HL-60/S4 treated with phorbol 12-myristate 13-acetate at 8.2 ng/mL for 4 days and 3 days (cell line): Measurements from ENCODE around the gene KPNB1.

ENCODE experiments used
- in situ Hi-C: fragments of 300-500 bp; cut with MboI; formaldehyde crosslinking; loops from 2 replicates; pipeline ENCODE4 v1.15.0; 2022; ENCODE audit warnings: low sequenced_read_pairs

Gene KPNB1

GRCh38 chr17:47725446-47726111 is 75.9 kb downstream of the KPNB1 start:
- in situ Hi-C loops: no loop called here

- in situ Hi-C loops: no loop called here
These were observed 77.3 kb downstream of the KPNB1 start for GRCh38 chr17:47726796-47727703.

DNA sequence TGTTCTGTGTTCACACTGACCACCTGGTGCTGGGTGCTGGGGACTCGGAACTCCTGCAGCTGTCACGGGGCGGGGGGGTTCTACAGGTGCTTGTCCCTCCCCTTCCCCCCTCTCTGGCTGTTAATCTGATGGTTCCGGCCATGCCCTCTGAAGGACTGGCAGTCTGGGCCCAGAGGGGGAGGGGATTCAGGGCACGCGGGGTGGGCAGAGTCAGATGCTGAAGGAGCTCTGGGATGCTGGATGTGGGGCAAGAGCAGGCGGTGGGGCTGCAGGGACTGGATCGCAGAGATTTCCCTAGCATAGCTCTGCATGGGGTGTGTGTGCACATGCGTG is 78.0 kb downstream of the KPNB1 start:
- in situ Hi-C loops: no loop called here

- in situ Hi-C loops: no loop called here
These were observed 78.6 kb downstream of the KPNB1 start for GRCh38 chr17:47728214-47728877.

GRCh38 chr17:47729476-47729875 is 79.8 kb downstream of the KPNB1 start:
- in situ Hi-C loops: no loop called here

DNA sequence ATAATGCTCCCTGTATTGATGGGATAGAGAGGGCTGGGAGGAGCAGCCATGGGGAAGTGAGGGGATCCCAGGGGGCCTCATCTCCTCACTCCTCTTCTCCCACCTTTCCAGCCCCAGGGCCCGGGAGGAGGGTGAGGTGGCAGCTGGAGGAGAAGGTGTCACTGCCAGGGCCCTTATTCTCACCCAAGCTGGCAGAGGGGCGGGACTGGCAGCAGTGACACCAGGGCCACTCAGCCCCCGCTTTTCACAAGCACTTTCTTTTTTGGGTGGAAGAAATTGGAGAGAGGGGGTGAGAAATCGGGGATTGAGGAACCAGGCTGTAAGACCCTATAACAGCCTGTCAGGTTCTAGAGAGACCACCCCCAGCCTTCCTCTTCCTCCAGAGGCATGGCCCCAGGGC is 81.0 kb downstream of the KPNB1 start:
- in situ Hi-C loops: no loop called here

- in situ Hi-C loops: no loop called here
These were observed 81.7 kb downstream of the KPNB1 start for GRCh38 chr17:47731396-47731795.

DNA sequence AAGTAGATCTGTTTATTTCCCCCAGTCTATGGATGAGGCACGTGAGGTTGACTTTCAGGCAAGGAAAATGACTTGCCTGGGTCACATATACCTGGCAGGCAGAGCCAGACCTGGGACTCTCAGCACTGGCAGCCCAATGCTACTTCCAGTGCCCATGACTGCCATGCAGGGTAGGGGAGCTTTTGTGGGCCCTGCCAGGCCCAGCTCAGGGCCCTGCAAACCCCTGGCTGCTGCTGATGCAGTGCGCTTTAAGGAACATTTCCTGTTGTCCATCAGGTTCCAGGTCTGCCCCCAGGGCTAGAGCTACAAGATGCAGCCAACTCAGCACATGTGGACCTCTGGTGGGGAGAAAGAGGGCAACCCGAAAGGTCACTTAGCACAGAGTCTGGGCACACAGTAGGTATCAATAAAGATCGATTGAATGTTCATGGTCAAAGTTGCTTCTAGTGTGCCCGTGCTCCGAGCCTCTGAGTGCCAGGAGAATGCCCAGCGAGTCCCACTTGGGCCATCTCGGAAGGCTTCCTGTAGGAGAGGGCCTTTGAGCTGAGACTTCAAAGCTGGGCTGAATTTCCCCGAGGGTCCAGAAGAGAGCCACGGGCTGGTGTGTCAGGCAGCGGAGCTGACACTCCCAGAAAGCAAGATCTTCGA is 82.8 kb downstream of the KPNB1 start:
- in situ Hi-C loops: no loop called here

DNA sequence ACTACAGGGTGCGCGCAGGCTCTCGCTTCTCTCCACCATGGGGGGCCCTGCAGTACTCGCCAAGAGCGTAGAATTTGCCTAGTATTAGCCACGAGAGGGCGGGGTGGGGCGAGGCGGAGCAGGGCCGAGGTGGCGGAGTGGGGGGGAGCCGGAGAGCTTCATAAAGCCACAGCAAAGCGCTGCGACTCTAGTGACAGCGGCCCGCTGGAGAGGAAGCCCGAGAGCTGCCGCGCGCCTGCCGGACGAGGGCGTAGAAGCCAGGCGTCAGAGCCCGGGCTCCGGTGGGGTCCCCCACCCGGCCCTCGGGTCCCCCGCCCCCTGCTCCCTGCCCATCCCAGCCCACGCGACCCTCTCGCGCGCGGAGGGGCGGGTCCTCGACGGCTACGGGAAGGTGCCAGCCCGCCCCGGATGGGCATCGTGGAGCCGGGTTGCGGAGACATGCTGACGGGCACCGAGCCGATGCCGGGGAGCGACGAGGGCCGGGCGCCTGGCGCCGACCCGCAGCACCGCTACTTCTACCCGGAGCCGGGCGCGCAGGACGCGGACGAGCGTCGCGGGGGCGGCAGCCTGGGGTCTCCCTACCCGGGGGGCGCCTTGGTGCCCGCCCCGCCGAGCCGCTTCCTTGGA is 83.4 kb downstream of the KPNB1 start, which contains the start of gene TBX21:
Gene TBX21, plus strand, starts transcription at position 190 of the 627 bp plus-strand sequence. Its CDS starts 219 bp downstream, at position 409.
- in situ Hi-C loops: no loop called here

DNA sequence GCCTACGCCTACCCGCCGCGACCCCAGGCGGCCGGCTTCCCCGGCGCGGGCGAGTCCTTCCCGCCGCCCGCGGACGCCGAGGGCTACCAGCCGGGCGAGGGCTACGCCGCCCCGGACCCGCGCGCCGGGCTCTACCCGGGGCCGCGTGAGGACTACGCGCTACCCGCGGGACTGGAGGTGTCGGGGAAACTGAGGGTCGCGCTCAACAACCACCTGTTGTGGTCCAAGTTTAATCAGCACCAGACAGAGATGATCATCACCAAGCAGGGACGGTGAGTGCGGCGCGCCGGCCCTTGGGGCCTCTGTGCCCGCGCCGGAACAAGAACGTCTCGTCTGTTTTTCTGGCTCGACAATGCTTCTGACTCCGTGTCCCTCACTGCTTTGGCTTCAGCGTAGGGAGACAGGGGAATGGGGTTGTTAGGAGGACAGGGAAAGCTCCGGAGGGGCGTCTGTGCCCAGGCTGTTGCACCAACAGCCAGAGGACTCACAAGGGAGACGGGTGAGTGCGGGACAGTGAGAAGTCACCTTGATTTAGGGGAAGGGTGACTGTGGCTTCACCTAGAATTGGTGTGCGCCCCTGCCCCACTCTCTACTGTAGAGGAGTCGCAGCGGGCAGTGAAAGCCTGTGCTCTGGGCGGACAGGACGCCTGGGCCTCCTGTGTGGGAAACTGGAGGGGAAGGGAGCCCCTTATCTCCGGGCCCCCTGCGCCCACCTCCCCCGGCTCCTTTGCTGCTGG is 84.1 kb downstream of the KPNB1 start:
- in situ Hi-C loops: no loop called here

GRCh38 chr17:47735139-47735464 is 85.4 kb downstream of the KPNB1 start:
- in situ Hi-C loops: no loop called here
